GM23338 (cell line): ENCODE data around the gene CDH5. TPM values are rescaled to one million over a fixed set of nuclear protein-coding genes. Genes with fewer than 3 reads are reported as not detected.

Source experiments
- ATAC-seq: fragments of 200-7000 bp; cut with Tn5 transposase; 3 replicates; pipeline ENCODE4 v1.9.1; 2020
- DNase-seq: peaks from one replicate; pipeline ENCODE4 v3.0.0-alpha.2; 2015; ENCODE audit warnings: low spot score
- H2AFZ ChIP-seq: fragments of 200-600 bp; sonication (generic); 2 replicates; pipeline ENCODE4 v1.8.0; 2016; ENCODE audit warnings: antibody characterized with exemption, mild to moderate bottlenecking, moderate library complexity
- H3F3A ChIP-seq: fragments of 200-600 bp; sonication (generic); replicated peaks from 2 replicates; pipeline ENCODE4 v1.8.0; 2017; ENCODE audit warnings: antibody characterized with exemption, mixed run types, low read depth
- H3K27ac ChIP-seq: fragments of 200-600 bp; sonication (generic); 2 replicates; pipeline ENCODE4 v1.6.1; 2016; ENCODE audit warnings: low read depth
- H3K27me3 ChIP-seq: fragments of 200-600 bp; sonication (generic); 2 replicates; pipeline ENCODE4 v1.8.0; 2016; ENCODE audit warnings: mild to moderate bottlenecking, mixed run types, moderate library complexity; ENCODE audit not compliant: insufficient read depth
- H3K36me3 ChIP-seq: fragments of 200-600 bp; sonication (generic); 2 replicates; pipeline ENCODE4 v1.8.0; 2016; ENCODE audit warnings: mild to moderate bottlenecking; ENCODE audit not compliant: insufficient read depth
- H3K4me1 ChIP-seq: fragments of 200-600 bp; sonication (generic); 2 replicates; pipeline ENCODE4 v1.8.0; 2016; ENCODE audit warnings: mild to moderate bottlenecking, moderate library complexity; ENCODE audit not compliant: insufficient read depth
- H3K4me2 ChIP-seq: fragments of 200-600 bp; sonication (generic); 2 replicates; pipeline ENCODE4 v1.7.1; 2017; ENCODE audit warnings: mixed run types
- H3K4me3 ChIP-seq: fragments of 200-600 bp; sonication (generic); 2 replicates; pipeline ENCODE4 v1.6.1; 2016; ENCODE audit warnings: mixed run types
- H3K79me2 ChIP-seq: fragments of 200-600 bp; sonication (generic); replicated peaks from 2 replicates; pipeline ENCODE4 v1.8.0; 2017; ENCODE audit warnings: mild to moderate bottlenecking; ENCODE audit not compliant: insufficient read depth
- H3K9me2 ChIP-seq: fragments of 200-600 bp; sonication (generic); 2 replicates; pipeline ENCODE4 v1.8.0; 2017; ENCODE audit not compliant: insufficient read depth
- H4K20me1 ChIP-seq: fragments of 200-600 bp; sonication (generic); replicated peaks from 2 replicates; pipeline ENCODE4 v1.8.0; 2017; ENCODE audit warnings: mild to moderate bottlenecking; ENCODE audit not compliant: insufficient read depth
- H3K27ac Mint-ChIP-seq: 2 replicates; pipeline ENCODE4 v1.8.0; 2020; ENCODE audit warnings: inconsistent platforms, mild to moderate bottlenecking, moderate library complexity, mixed read lengths
- H3K27me3 Mint-ChIP-seq: 3 replicates; pipeline ENCODE4 v1.8.0; 2022; ENCODE audit warnings: low read depth, mild to moderate bottlenecking, moderate library complexity, mixed read lengths, inconsistent platforms; ENCODE audit not compliant: insufficient read depth, poor library complexity
- H3K36me3 Mint-ChIP-seq: 3 replicates; pipeline ENCODE4 v1.8.0; 2021; ENCODE audit warnings: low read depth, mild to moderate bottlenecking, inconsistent platforms, moderate library complexity, mixed read lengths
- H3K4me1 Mint-ChIP-seq: 3 replicates; pipeline ENCODE4 v1.8.0; 2020; ENCODE audit warnings: mild to moderate bottlenecking, inconsistent platforms, mixed read lengths
- H3K4me3 Mint-ChIP-seq: 3 replicates; pipeline ENCODE4 v1.8.0; 2021; ENCODE audit warnings: moderate library complexity, mild to moderate bottlenecking, inconsistent platforms, mixed read lengths
- H3K9me3 Mint-ChIP-seq: 3 replicates; pipeline ENCODE4 v1.8.0; 2020; ENCODE audit warnings: moderate library complexity, mild to moderate bottlenecking, inconsistent platforms, mixed read lengths
- CTCF ChIP-seq, 2 experiments: fragments of 200-600 bp in 1 of 2; sonication (generic) in 1 of 2; conservative IDR thresholded peaks; 2 replicates each; pipeline versions ENCODE4 v1.5.1 to v1.6.1; 2016 to 2017; ENCODE audit warnings: antibody characterized with exemption in 2 of 2, low read depth in 2 of 2, mild to moderate bottlenecking in 2 of 2, moderate library complexity in 1 of 2
- ETS1 ChIP-seq: IDR thresholded peaks from 2 replicates; pipeline ENCODE4 v1.6.1; 2016; ENCODE audit warnings: antibody characterized with exemption
- EZH2 ChIP-seq: fragments of 200-600 bp; sonication (generic); IDR thresholded peaks from one replicate; pipeline ENCODE4 v1.8.0; 2017; ENCODE audit warnings: antibody characterized with exemption, mild to moderate bottlenecking, low read depth; ENCODE audit not compliant: unreplicated experiment
- JUNB ChIP-seq: IDR thresholded peaks from one replicate; pipeline ENCODE4 v1.6.1; 2016; ENCODE audit warnings: antibody characterized with exemption; ENCODE audit not compliant: unreplicated experiment
- NANOG ChIP-seq: IDR thresholded peaks from 2 replicates; pipeline ENCODE4 v1.6.1; 2016; ENCODE audit warnings: antibody characterized with exemption, borderline replicate concordance
- POLR2AphosphoS5 ChIP-seq: IDR thresholded peaks from 2 replicates; pipeline ENCODE4 v1.6.1; 2016; ENCODE audit warnings: antibody characterized with exemption, low read depth
- STAT1 ChIP-seq: IDR thresholded peaks from one replicate; pipeline ENCODE4 v1.6.1; 2016; ENCODE audit warnings: antibody characterized with exemption; ENCODE audit not compliant: unreplicated experiment
- ZNF331 ChIP-seq: fragments of 250-450 bp; sonication (Bioruptor Pico); IDR thresholded peaks from 2 replicates; pipeline ENCODE4 v1.5.0; 2020; ENCODE audit warnings: low read depth, mild to moderate bottlenecking, moderate library complexity
- polyA plus RNA-seq: library from polyadenylated mRNA; unstranded; fragments of >200 nt; fragmentation: Nextera tagmentation; extraction: Ambion mirVana; gene quantifications from 2 replicates; pipeline ENCODE4 v1.2.1, GENCODE V29; 2016
- total RNA-seq: library from RNA; depleted of rRNA; stranded (reverse); fragments of >200 nt; shearing (Covaris generic); gene quantifications from 2 replicates; pipeline ENCODE4 v1.2.3, GENCODE V29; 2014
- TF ChIP-seq, protein P1 (sequence below): fragments of 250-450 bp; sonication (Bioruptor Pico); IDR thresholded peaks from 2 replicates; pipeline ENCODE4 v1.5.0; 2020; ENCODE audit warnings: mild to moderate bottlenecking, moderate library complexity

CDH5 gene
- total and polyA plus RNA-seq, 2 experiments from 2014 or later: 0.18 TPM; not detected in 1

DNA sequence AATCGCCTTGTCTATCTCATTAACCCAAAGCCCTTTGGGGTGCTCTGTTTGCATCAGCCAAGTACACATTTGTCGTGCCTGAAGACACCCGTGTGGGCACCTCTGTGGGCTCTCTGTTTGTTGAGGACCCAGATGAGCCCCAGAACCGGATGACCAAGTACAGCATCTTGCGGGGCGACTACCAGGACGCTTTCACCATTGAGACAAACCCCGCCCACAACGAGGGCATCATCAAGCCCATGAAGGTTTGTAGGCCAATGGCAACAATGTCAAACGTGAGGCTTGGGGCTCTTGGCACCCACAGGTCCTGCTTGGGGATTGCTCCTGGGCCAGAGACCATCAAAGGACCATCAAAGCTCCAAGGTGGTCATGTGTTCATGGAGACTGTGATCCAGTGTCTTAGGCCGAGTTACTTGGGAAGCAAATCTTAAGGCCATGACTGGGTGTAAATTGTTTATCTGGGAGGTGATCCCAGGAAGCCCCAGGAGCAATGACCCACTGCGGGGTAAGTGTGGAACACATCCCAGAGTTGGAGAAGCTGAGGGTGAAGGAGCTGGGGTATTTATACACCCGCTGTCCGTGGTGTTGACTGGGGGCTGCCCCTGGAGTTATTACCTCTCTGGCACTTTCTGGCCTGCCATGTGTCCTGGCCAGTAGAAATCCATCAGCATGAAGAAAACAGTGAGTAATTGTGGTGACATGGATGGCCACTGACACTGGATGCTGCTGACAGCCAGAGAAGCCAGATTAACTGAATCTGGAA, 24.0 kb downstream of the CDH5 start:
- no peaks in the 10 kb centered on the region for H3K79me2 ChIP-seq
- ATAC-seq: no peak
- H3K36me3 ChIP-seq: no peaks in the 10 kb centered on the region
- no peaks in the 10 kb centered on the region for H4K20me1 ChIP-seq
- Mint-ChIP-seq H3K36me3 (no peaks in the 10 kb centered on the region), H3K4me1 (no peaks in the 10 kb centered on the region), H3K27me3 (peaks cover 9% of the 10 kb centered on the region), H3K9me3 (no peaks in the 10 kb centered on the region), H3K27ac (no peak overlapping the region), H3K4me3 (no peak overlapping the region)
- no peaks in the 10 kb centered on the region for H3K4me1 ChIP-seq
- no peak for DNase-seq
- H3K27me3 ChIP-seq: no peaks in the 10 kb centered on the region
- no peak overlapping the region for H3K27ac ChIP-seq
- H3F3A ChIP-seq: no peaks in the 10 kb centered on the region
- H3K4me3 ChIP-seq: no peak overlapping the region
- TF ChIP-seq ZNF331 (CRISPR knock-in tag): no peak
- no peak for TF ChIP-seq POLR2AphosphoS5
- no peaks in the 10 kb centered on the region for H3K9me2 ChIP-seq
- H2AFZ ChIP-seq: no peak overlapping the region
- H3K4me2 ChIP-seq: no peak overlapping the region

DNA sequence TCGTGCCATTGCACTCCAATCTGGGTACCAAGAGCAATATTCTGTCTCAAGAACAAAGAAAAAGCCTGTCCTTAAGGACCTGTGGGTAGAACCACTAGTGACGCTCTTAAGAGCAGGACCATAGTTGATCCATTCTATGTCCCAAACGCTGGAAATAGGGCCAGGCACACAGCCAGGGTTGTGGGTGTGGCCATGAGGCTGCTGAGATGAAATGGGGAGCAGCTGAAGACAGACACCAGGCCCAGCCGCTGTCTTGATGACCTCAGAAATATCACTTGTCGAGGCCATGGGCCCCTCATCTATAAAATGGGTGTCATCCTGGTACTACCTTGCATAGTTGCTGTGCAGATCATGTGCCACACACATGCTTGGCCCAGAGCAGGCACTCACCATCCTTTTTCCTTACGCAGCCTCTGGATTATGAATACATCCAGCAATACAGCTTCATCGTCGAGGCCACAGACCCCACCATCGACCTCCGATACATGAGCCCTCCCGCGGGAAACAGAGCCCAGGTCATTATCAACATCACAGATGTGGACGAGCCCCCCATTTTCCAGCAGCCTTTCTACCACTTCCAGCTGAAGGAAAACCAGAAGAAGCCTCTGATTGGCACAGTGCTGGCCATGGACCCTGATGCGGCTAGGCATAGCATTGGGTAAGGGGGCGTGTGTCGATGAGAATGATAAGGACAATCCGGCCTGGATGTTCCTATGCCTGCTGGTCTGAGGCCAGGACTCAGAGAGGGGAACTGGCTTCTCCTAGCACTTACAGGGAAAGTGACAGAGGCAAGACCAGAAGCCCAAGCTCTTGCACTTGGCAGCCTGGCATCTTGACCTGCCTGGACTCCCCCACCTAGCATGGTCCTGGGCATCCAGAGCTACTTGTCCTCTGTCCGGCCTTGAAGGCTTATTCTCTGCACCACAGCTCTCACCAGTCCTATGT, 25.5 kb downstream of the CDH5 start:
- no peak overlapping the region for H3K27ac ChIP-seq
- no peak for DNase-seq
- no peaks in the 10 kb centered on the region for H4K20me1 ChIP-seq
- Mint-ChIP-seq H3K36me3 (no peaks in the 10 kb centered on the region), H3K27ac (no peak overlapping the region), H3K4me3 (no peak overlapping the region), H3K27me3 (peaks cover 9% of the 10 kb centered on the region), H3K9me3 (no peaks in the 10 kb centered on the region), H3K4me1 (no peaks in the 10 kb centered on the region)
- H3K27me3 ChIP-seq: no peaks in the 10 kb centered on the region
- H3K4me3 ChIP-seq: no peak overlapping the region
- no peak for ATAC-seq
- no peaks in the 10 kb centered on the region for H3K4me1 ChIP-seq
- no peak overlapping the region for H2AFZ ChIP-seq
- no peaks in the 10 kb centered on the region for H3K36me3 ChIP-seq
- no peaks in the 10 kb centered on the region for H3F3A ChIP-seq
- no peaks in the 10 kb centered on the region for H3K9me2 ChIP-seq
- no peak overlapping the region for H3K4me2 ChIP-seq
- TF ChIP-seq, protein P1, sequence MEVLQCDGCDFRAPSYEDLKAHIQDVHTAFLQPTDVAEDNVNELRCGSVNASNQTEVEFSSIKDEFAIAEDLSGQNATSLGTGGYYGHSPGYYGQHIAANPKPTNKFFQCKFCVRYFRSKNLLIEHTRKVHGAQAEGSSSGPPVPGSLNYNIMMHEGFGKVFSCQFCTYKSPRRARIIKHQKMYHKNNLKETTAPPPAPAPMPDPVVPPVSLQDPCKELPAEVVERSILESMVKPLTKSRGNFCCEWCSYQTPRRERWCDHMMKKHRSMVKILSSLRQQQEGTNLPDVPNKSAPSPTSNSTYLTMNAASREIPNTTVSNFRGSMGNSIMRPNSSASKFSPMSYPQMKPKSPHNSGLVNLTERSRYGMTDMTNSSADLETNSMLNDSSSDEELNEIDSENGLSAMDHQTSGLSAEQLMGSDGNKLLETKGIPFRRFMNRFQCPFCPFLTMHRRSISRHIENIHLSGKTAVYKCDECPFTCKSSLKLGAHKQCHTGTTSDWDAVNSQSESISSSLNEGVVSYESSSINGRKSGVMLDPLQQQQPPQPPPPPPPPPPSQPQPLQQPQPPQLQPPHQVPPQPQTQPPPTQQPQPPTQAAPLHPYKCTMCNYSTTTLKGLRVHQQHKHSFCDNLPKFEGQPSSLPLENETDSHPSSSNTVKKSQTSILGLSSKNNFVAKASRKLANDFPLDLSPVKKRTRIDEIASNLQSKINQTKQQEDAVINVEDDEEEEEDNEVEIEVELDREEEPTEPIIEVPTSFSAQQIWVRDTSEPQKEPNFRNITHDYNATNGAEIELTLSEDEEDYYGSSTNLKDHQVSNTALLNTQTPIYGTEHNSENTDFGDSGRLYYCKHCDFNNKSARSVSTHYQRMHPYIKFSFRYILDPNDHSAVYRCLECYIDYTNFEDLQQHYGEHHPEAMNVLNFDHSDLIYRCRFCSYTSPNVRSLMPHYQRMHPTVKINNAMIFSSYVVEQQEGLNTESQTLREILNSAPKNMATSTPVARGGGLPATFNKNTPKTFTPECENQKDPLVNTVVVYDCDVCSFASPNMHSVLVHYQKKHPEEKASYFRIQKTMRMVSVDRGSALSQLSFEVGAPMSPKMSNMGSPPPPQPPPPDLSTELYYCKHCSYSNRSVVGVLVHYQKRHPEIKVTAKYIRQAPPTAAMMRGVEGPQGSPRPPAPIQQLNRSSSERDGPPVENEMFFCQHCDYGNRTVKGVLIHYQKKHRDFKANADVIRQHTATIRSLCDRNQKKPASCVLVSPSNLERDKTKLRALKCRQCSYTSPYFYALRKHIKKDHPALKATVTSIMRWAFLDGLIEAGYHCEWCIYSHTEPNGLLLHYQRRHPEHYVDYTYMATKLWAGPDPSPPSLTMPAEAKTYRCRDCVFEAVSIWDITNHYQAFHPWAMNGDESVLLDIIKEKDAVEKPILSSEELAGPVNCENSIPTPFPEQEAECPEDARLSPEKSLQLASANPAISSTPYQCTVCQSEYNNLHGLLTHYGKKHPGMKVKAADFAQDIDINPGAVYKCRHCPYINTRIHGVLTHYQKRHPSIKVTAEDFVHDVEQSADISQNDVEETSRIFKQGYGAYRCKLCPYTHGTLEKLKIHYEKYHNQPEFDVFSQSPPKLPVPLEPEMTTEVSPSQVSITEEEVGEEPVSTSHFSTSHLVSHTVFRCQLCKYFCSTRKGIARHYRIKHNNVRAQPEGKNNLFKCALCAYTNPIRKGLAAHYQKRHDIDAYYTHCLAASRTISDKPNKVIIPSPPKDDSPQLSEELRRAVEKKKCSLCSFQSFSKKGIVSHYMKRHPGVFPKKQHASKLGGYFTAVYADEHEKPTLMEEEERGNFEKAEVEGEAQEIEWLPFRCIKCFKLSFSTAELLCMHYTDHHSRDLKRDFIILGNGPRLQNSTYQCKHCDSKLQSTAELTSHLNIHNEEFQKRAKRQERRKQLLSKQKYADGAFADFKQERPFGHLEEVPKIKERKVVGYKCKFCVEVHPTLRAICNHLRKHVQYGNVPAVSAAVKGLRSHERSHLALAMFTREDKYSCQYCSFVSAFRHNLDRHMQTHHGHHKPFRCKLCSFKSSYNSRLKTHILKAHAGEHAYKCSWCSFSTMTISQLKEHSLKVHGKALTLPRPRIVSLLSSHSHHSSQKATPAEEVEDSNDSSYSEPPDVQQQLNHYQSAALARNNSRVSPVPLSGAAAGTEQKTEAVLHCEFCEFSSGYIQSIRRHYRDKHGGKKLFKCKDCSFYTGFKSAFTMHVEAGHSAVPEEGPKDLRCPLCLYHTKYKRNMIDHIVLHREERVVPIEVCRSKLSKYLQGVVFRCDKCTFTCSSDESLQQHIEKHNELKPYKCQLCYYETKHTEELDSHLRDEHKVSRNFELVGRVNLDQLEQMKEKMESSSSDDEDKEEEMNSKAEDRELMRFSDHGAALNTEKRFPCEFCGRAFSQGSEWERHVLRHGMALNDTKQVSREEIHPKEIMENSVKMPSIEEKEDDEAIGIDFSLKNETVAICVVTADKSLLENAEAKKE (CRISPR knock-in tag): no peak
- TF ChIP-seq NANOG: no peak
- no peak for TF ChIP-seq JUNB
- TF ChIP-seq STAT1: no peak
- no peak for TF ChIP-seq CTCF (conservative IDR thresholded peaks at IDR 0.05; ENCODE audit: low read depth in 2 of 2)
- TF ChIP-seq EZH2: no peak
- TF ChIP-seq ETS1: no peak
- H3K79me2 ChIP-seq: no peaks in the 10 kb centered on the region
